ENCODE data around the gene POTEM. TPM values are rescaled to one million over a fixed set of nuclear protein-coding genes. Genes with fewer than 3 reads are reported as not detected.
"Not testable (repeated sequence)": the region's sequence is repeated elsewhere in the genome, so short reads cannot be mapped to it uniquely, and the experiment has no call there.

POTEM gene
- total RNA-seq, 2 experiments from 2014 or later: not detected

DNA sequence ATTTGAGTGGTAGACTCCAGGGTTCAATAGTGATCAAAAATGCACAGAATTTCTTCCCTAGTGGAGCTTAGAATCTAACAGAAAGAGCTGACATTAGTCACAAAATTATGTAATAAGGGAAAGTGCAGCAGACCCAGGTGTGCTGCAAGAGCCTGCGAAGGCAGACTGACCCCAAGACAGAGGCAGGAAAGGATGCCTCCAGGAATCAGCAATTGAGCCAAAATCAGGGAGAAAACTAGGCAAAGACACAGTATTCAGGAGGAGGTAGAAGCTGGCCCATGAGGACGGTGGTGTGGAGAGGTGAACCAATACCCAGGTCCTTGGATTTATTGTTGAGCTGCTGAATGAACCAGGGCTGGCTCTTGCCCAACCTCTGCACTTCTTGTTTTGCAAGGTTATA is 76.2 kb downstream of the POTEM start:
- POLR2A ChIA-PET; ATAC-seq; intact Hi-C loops (cut with micrococcal nuclease); DNase-seq; CTCF ChIA-PET; H3K9me3 Mint-ChIP-seq; H3K27ac Mint-ChIP-seq; H3K4me3 Mint-ChIP-seq; H3K4me1 Mint-ChIP-seq (ENCODE audit: low read depth); H3K27me3 Mint-ChIP-seq; H3K36me3 Mint-ChIP-seq (ENCODE audit: low read depth): not testable (repeated sequence)

All from activated CD8-positive, alpha-beta T cell treated with anti-CD3 and anti-CD28 coated beads for 36 hours (primary cell).